Chondrocyte (in vitro differentiated cells): ENCODE measurements around the gene PPP1R14C. TPM values are rescaled to one million over a fixed set of nuclear protein-coding genes. Genes with fewer than 3 reads are reported as not detected.

Experiments used
- DNase-seq: peaks from one replicate; pipeline ENCODE4 v3.0.0; 2021; ENCODE audit warnings: mixed read lengths, low spot score
- H3K27ac Mint-ChIP-seq: one replicate; pipeline ENCODE4 v1.8.0; 2021; ENCODE audit warnings: mild to moderate bottlenecking, moderate library complexity, mixed read lengths; ENCODE audit not compliant: unreplicated experiment
- H3K27me3 Mint-ChIP-seq: 2 replicates; pipeline ENCODE4 v1.8.0; 2021; ENCODE audit warnings: low read depth, mixed read lengths
- H3K36me3 Mint-ChIP-seq: 2 replicates; pipeline ENCODE4 v1.8.0; 2021; ENCODE audit warnings: low read depth, mixed read lengths
- H3K4me1 Mint-ChIP-seq: 2 replicates; pipeline ENCODE4 v1.8.0; 2021; ENCODE audit warnings: low read depth, mild to moderate bottlenecking, mixed read lengths
- H3K4me3 Mint-ChIP-seq: one replicate; pipeline ENCODE4 v1.8.0; 2021; ENCODE audit warnings: mild to moderate bottlenecking, moderate library complexity, mixed read lengths; ENCODE audit not compliant: unreplicated experiment
- H3K9me3 Mint-ChIP-seq: 2 replicates; pipeline ENCODE4 v1.8.0; 2021; ENCODE audit warnings: low read depth, mixed read lengths
- CTCF ChIP-seq: fragments of 200-600 bp; sonication (generic); IDR thresholded peaks from 2 replicates; pipeline ENCODE4 v1.5.0; 2021; ENCODE audit warnings: antibody characterized with exemption, mild to moderate bottlenecking, moderate library complexity
- total RNA-seq: library from RNA; stranded (reverse); gene quantifications from 3 replicates; pipeline ENCODE4 v1.2.1, GENCODE V29; 2021

PPP1R14C gene
- total RNA-seq, 1 donor from 2014 or later = 3.4 TPM

GRCh38 chr6:150157081-150157480 lies 14.2 kb downstream of the PPP1R14C start:
- peaks cover 18% of the 10 kb centered on the region for H3K27me3 Mint-ChIP-seq
- peaks cover 3% of the 10 kb centered on the region for H3K36me3 Mint-ChIP-seq
- no peak for DNase-seq
- TF ChIP-seq CTCF = no peak
- H3K27ac Mint-ChIP-seq = no peak overlapping the region
- no peak overlapping the region for H3K4me3 Mint-ChIP-seq
- H3K9me3 Mint-ChIP-seq = no peaks in the 10 kb centered on the region
- peaks cover 6% of the 10 kb centered on the region for H3K4me1 Mint-ChIP-seq

GRCh38 chr6:150159757-150160156 lies 16.9 kb downstream of the PPP1R14C start:
- Mint-ChIP-seq H3K4me1 (peaks cover 2% of the 10 kb centered on the region), H3K9me3 (peaks cover 4% of the 10 kb centered on the region), H3K27ac (no peak overlapping the region), H3K27me3 (peaks cover 6% of the 10 kb centered on the region), H3K36me3 (peaks cover 3% of the 10 kb centered on the region), H3K4me3 (no peak overlapping the region)
- TF ChIP-seq CTCF = no peak
- DNase-seq = no peak

- no peak overlapping the region for H3K4me3 Mint-ChIP-seq
- no peak overlapping the region for H3K27ac Mint-ChIP-seq
- H3K36me3 Mint-ChIP-seq = peaks cover 3% of the 10 kb centered on the region
- H3K9me3 Mint-ChIP-seq = peaks cover 4% of the 10 kb centered on the region
- peaks cover 6% of the 10 kb centered on the region for H3K27me3 Mint-ChIP-seq
- DNase-seq = no peak
- TF ChIP-seq CTCF = no peak
- H3K4me1 Mint-ChIP-seq = peaks cover 2% of the 10 kb centered on the region
Measured at GRCh38 chr6:150163970-150164369, 21.1 kb downstream of the PPP1R14C start.

GRCh38 chr6:150165020-150165702 lies 22.3 kb downstream of the PPP1R14C start:
- H3K27me3 Mint-ChIP-seq = no peaks in the 10 kb centered on the region
- DNase-seq = no peak

GRCh38 chr6:150167479-150167873 lies 24.6 kb downstream of the PPP1R14C start:
- Mint-ChIP-seq H3K4me3 (peak overlapping the region; percentile 74), H3K27me3 (no peaks in the 10 kb centered on the region), H3K27ac (peak overlapping the region; percentile 27), H3K4me1 (peaks cover 2% of the 10 kb centered on the region), H3K9me3 (peaks cover 4% of the 10 kb centered on the region), H3K36me3 (no peaks in the 10 kb centered on the region)
- DNase-seq = no peak
- no peak for TF ChIP-seq CTCF

More at GRCh38 chr6:150165020-150165702, 22.3 kb downstream of the PPP1R14C start:
- TF ChIP-seq CTCF = no peak
- Mint-ChIP-seq H3K36me3 (no peaks in the 10 kb centered on the region), H3K27ac (no peak overlapping the region), H3K4me3 (no peak overlapping the region), H3K9me3 (peaks cover 4% of the 10 kb centered on the region), H3K4me1 (peaks cover 2% of the 10 kb centered on the region)
